K562 (cell line): ENCODE data around the gene SNPH. TPM values are rescaled to one million over a fixed set of nuclear protein-coding genes. Genes with fewer than 3 reads are reported as not detected.

Experiments used
- ATAC-seq: fragments of 200-7000 bp; cut with Tn5 transposase; 3 replicates; pipeline ENCODE4 v1.9.1; 2020; ENCODE audit warnings: moderate library complexity
- BruUV-seq: library from RNA; stranded (reverse); fragments of 400-500 nt; replicated peaks from 2 replicates; lab custom pipeline; 2021; lab: Mats Ljungman, UMichigan
- CTCF ChIA-PET: fragments of 300-600 bp; formaldehyde crosslinking; extraction: SDS; loops from one replicate; lab custom pipeline; 2021; ENCODE audit warnings: low intra/inter-chr PET ratio; lab: Yijun Ruan, JAX
- POLR2A ChIA-PET: fragments of 300-600, 350-650 bp; sonication (Branson Sonifier 250); formaldehyde crosslinking; extraction: SDS; loops from one replicate; lab custom pipeline; 2021; ENCODE audit warnings: antibody characterized with exemption, inconsistent platforms; lab: Yijun Ruan, JAX
- DNase-seq, 4 experiments: peaks; one replicate each; pipeline versions ENCODE4 v3.0.0 to v3.0.0-alpha.2; 2011 to 2018; ENCODE audit warnings: low spot score in 3 of 4, mixed read lengths in 3 of 4; ENCODE audit errors: extremely low read depth in 1 of 4
- FAIRE-seq: peaks from 2 replicates; lab custom pipeline; 2011; peaks lifted over from hg19 to GRCh38; lab: Jason Lieb, UNC
- H2AFZ ChIP-seq: 2 replicates; pipeline ENCODE4 v1.6.0; 2011; ENCODE audit warnings: low read depth, low read length, control low read depth, inconsistent platforms
- H3K27ac ChIP-seq: fragments of 200-600 bp; 3 replicates; pipeline ENCODE4 v1.8.0; 2011; ENCODE audit warnings: low read depth, mild to moderate bottlenecking, control low read depth, inconsistent platforms, low read length, moderate library complexity, mixed read lengths; ENCODE audit errors: extremely low read depth
- H3K27me3 ChIP-seq, 2 experiments: fragments of 300-600 bp in 1 of 2; 2 replicates in 1 of 2; 3 replicates in 1 of 2; pipeline versions ENCODE4 v1.6.0 to v1.8.0; 2011; ENCODE audit warnings: inconsistent platforms in 2 of 2, low read length in 2 of 2, mild to moderate bottlenecking in 1 of 2, mixed read lengths in 1 of 2, moderate library complexity in 1 of 2; ENCODE audit not compliant: control insufficient read depth in 2 of 2, insufficient read depth in 2 of 2
- H3K36me3 ChIP-seq: fragments of 300-600 bp; 3 replicates; pipeline ENCODE4 v1.8.0; 2011; ENCODE audit warnings: mild to moderate bottlenecking, low read length, inconsistent platforms; ENCODE audit not compliant: control insufficient read depth, insufficient read depth
- H3K4me1 ChIP-seq, 2 experiments: fragments of 200-600 bp in 1 of 2; replicated peaks in 1 of 2; 2 replicates in 1 of 2; 3 replicates in 1 of 2; pipeline versions ENCODE4 v1.5.1 to v1.8.0; 2011; ENCODE audit warnings: inconsistent platforms in 2 of 2, low read length in 2 of 2, mild to moderate bottlenecking in 1 of 2, mixed read lengths in 1 of 2, moderate library complexity in 1 of 2; ENCODE audit not compliant: control insufficient read depth in 2 of 2, insufficient read depth in 2 of 2
- H3K4me2 ChIP-seq: 2 replicates; pipeline ENCODE4 v1.6.1; 2011; ENCODE audit warnings: low read length, control low read depth, inconsistent platforms, mixed read lengths; ENCODE audit not compliant: insufficient read depth
- H3K4me3 ChIP-seq: fragments of 200-600 bp; sonication (generic), shearing (Covaris generic); 2 replicates; pipeline ENCODE4 v1.5.1; 2016; ENCODE audit warnings: control low read depth, inconsistent platforms
- H3K79me2 ChIP-seq: fragments of 200-600 bp; 3 replicates; pipeline ENCODE4 v1.8.0; 2011; ENCODE audit warnings: low read length, inconsistent platforms; ENCODE audit not compliant: control insufficient read depth, insufficient read depth
- H3K9ac ChIP-seq, 2 experiments: 2 replicates each; pipeline versions ENCODE4 v1.6.0 to v1.6.1; 2011; ENCODE audit warnings: low read depth in 2 of 2, low read length in 2 of 2, control low read depth in 1 of 2, inconsistent platforms in 1 of 2, mild to moderate bottlenecking in 1 of 2, mixed read lengths in 1 of 2; ENCODE audit not compliant: insufficient read depth in 1 of 2
- H3K9me1 ChIP-seq: one replicate; pipeline ENCODE4 v1.6.0; 2011; ENCODE audit warnings: inconsistent platforms, mild to moderate bottlenecking, low read length, moderate library complexity; ENCODE audit not compliant: control insufficient read depth, insufficient read depth
- H3K9me3 ChIP-seq: replicated peaks from 2 replicates; pipeline ENCODE4 v1.5.1; 2011; ENCODE audit warnings: low read depth, low read length, inconsistent platforms; ENCODE audit not compliant: control insufficient read depth, insufficient read depth
- H4K20me1 ChIP-seq: replicated peaks from 2 replicates; pipeline ENCODE4 v1.6.1; 2011; ENCODE audit warnings: low read length, inconsistent platforms, mixed read lengths; ENCODE audit not compliant: control insufficient read depth, insufficient read depth
- ASH1L ChIP-seq: fragments of 450-650 bp; IDR thresholded peaks from 2 replicates; pipeline ENCODE4 v1.6.1; 2018; ENCODE audit warnings: borderline replicate concordance, mild to moderate bottlenecking, low read depth; ENCODE audit not compliant: partially characterized antibody
- FOXP1 ChIP-seq: sonication (generic); formaldehyde crosslinking; IDR thresholded peaks from 2 replicates; pipeline ENCODE4 v1.8.0; 2022; ENCODE audit warnings: mild to moderate bottlenecking, missing genetic modification reagents
- GABPA ChIP-seq: fragments of 200-800 bp; sonication (Bioruptor generic); conservative IDR thresholded peaks from 2 replicates; pipeline ENCODE4 v1.6.1; 2016; ENCODE audit warnings: low read depth, missing genetic modification characterization, missing compliant biosample characterization
- HMG20A ChIP-seq: fragments of 450-650 bp; formaldehyde crosslinking; conservative IDR thresholded peaks from 2 replicates; pipeline ENCODE4 v1.4.0; 2020; ENCODE audit warnings: mild to moderate bottlenecking, mixed read lengths
- NFIC ChIP-seq: fragments of 450-650 bp; IDR thresholded peaks from 2 replicates; pipeline ENCODE4 v1.6.1; 2017; ENCODE audit warnings: mild to moderate bottlenecking, inconsistent platforms
- TCF15 ChIP-seq: fragments of 250-450 bp; sonication (Bioruptor Pico); IDR thresholded peaks from 2 replicates; pipeline ENCODE4 v1.8.0; 2022; ENCODE audit warnings: moderate library complexity, mild to moderate bottlenecking, inconsistent platforms
- THAP7 ChIP-seq: fragments of 250-450 bp; sonication (Bioruptor Pico); IDR thresholded peaks from 2 replicates; pipeline ENCODE4 v1.5.0; 2021
- THRAP3 ChIP-seq: fragments of 450-650 bp; IDR thresholded peaks from 2 replicates; pipeline ENCODE4 v1.6.1; 2016; ENCODE audit warnings: mild to moderate bottlenecking, inconsistent platforms, borderline replicate concordance
- ZC3H4 ChIP-seq: sonication (generic); formaldehyde crosslinking; IDR thresholded peaks from 2 replicates; pipeline ENCODE4 v1.9.0; 2021; ENCODE audit warnings: missing genetic modification reagents, borderline replicate concordance
- WGBS: fragments of 100-300 bp; shearing (Covaris generic); methylation state at CpG from one replicate; pipeline ENCODE4 v1.1.6; 2016; ENCODE audit warnings: low coverage, mixed read lengths; ENCODE audit not compliant: insufficient coverage; ENCODE audit errors: missing lambda C conversion rate; 5-methylcytosine and 5-hydroxymethylcytosine counted together
- in situ Hi-C: fragments of 300-500 bp; cut with MboI; formaldehyde crosslinking; loops from 4 replicates; pipeline ENCODE4 v1.15.0; 2018; ENCODE audit warnings: inconsistent platforms, mixed read lengths
- intact Hi-C: fragments of 100-400 bp; cut with micrococcal nuclease; formaldehyde crosslinking; loops from 2 replicates; pipeline ENCODE4 v1.14.2; 2022
- polyA plus RNA-seq, 8 experiments: library from polyadenylated mRNA; depleted of rRNA in 4 of 8; stranded (reverse) in 5 of 8; unstranded in 3 of 8; fragments of >200 nt; fragmentation: Nextera tagmentation in 2 of 8; fragmentation: Illumina TruSeq in 1 of 8; extraction: Ambion mirVana in 2 of 8; extraction: Trizol in 1 of 8; gene quantifications; 2 replicates each; pipeline versions ENCODE4 v1.2.1 to v1.2.3, GENCODE V29; 2011 to 2014; ENCODE audit warnings: inconsistent platforms in 1 of 8, missing spikeins in 1 of 8
- total RNA-seq, 7 experiments: library from RNA; depleted of rRNA in 6 of 7; stranded (reverse); fragments of >200 nt in 6 of 7; fragmentation: Illumina TruSeq in 2 of 7; extraction: Trizol in 2 of 7; gene quantifications; 2 replicates each; pipeline versions ENCODE4 v1.2.1 to v1.2.3, GENCODE V29; 2011 to 2021; ENCODE audit warnings: low replicate concordance in 1 of 7

SNPH gene
- total and polyA plus RNA-seq, 9 of the 15 experiments (the other 6 are each of a cell fraction or from before 2014, with no cell fraction given): 0.03 to 4.2 (median 1.4) TPM

- Histone ChIP-seq H2AFZ (no peak overlapping the region), H3K4me3 (no peak overlapping the region), H3K27me3 (no peaks in the 10 kb centered on the region), H3K9me1 (no peaks in the 10 kb centered on the region), H3K36me3 (no peaks in the 10 kb centered on the region; the same call in 2 of the 3 replicates), H3K9me3 (no peaks in the 10 kb centered on the region), H3K4me2 (no peak overlapping the region), H3K4me1 (peaks cover 3 to 25% of the 10 kb centered on the region in 2 experiments; a peak in 4 of 5 replicates), H3K79me2 (no peaks in the 10 kb centered on the region), H4K20me1 (no peaks in the 10 kb centered on the region), H3K27ac (peak overlapping the region; percentile 23; the same call in 2 of the 3 replicates), H3K9ac (peak overlapping the region in 1 of 2 experiments; percentile 26; a peak in 1 of 4 replicates)
- POLR2A ChIA-PET: interaction anchor here (0.7 kb wide), 1 partner anchor 12 kb away, joined by 3 read pairs; no protein-coding TSS in a partner anchor
- CTCF ChIA-PET: no interaction called here
- FAIRE-seq (no peak), DNase-seq (peak in 1 of 4 experiments; percentile 13), ATAC-seq (no peak)
- TF ChIP-seq ZC3H4 (CRISPR knock-in tag) (no peak), NFIC (peak; percentile 64), THAP7 (CRISPR knock-in tag) (no peak), GABPA (no peak), THRAP3 (no peak), HMG20A (no peak), TCF15 (CRISPR knock-in tag) (no peak), ASH1L (no peak), FOXP1 (CRISPR knock-in tag) (0 out of 2 replicates have a peak, but pooled peaks have one; percentile 25)
- in situ Hi-C loops: no loop called here
- 77% methylated on average over 13 of the region's 18 CpGs for WGBS
- intact Hi-C loops: loop anchor here (10.0 kb wide), 1 partner anchor 85 kb away; no protein-coding TSS in a partner anchor
- BruUV-seq: no TSS peak
Observed at GRCh38 chr20:1300083-1300840, 34.2 kb downstream of the SNPH start.
